SK-N-SH (cell line): Measurements from ENCODE around the gene GPR39. TPM values are rescaled to one million over a fixed set of nuclear protein-coding genes. Genes with fewer than 3 reads are reported as not detected.

Source experiments
- CTCF ChIA-PET: fragments of 300-600, 350-600 bp; formaldehyde crosslinking; extraction: SDS; loops from one replicate; lab custom pipeline; 2021; lab: Yijun Ruan, JAX
- POLR2A ChIA-PET: fragments of 350-600 bp; sonication (Branson Sonifier 250); formaldehyde crosslinking; extraction: SDS; loops from one replicate; lab custom pipeline; 2020; ENCODE audit warnings: antibody characterized with exemption, inconsistent platforms; lab: Yijun Ruan, JAX
- DNase-seq: peaks from one replicate; pipeline ENCODE4 v3.0.0; 2012
- H2AFZ ChIP-seq: fragments of 200-600 bp; sonication (generic); 2 replicates; pipeline ENCODE4 v1.8.1; 2016; ENCODE audit warnings: antibody characterized with exemption, mild to moderate bottlenecking, low read depth
- H3F3A ChIP-seq: fragments of 200-600 bp; sonication (generic); replicated peaks from 2 replicates; pipeline ENCODE3; 2016; ENCODE audit warnings: antibody characterized with exemption, mild to moderate bottlenecking; ENCODE audit not compliant: insufficient read depth
- H3K27ac ChIP-seq, 2 experiments: fragments of 200-500 bp in 1 of 2; fragments of 200-600 bp in 1 of 2; sonication (Bioruptor generic) in 1 of 2; sonication (generic), shearing (Covaris generic) in 1 of 2; 2 replicates each; pipeline versions ENCODE4 v1.5.1 to v1.6.1; 2014 to 2016; ENCODE audit warnings: low read depth in 2 of 2, inconsistent platforms in 1 of 2, low read length in 1 of 2, mild to moderate bottlenecking in 1 of 2, mixed read lengths in 1 of 2
- H3K27me3 ChIP-seq: fragments of 200-600 bp; sonication (generic), shearing (Covaris generic); 2 replicates; pipeline ENCODE4 v1.6.1; 2016; ENCODE audit warnings: mixed run types; ENCODE audit not compliant: insufficient read depth
- H3K36me3 ChIP-seq, 2 experiments: fragments of 200-500 bp in 1 of 2; fragments of 200-600 bp in 1 of 2; sonication (Bioruptor generic) in 1 of 2; sonication (generic) in 1 of 2; replicated peaks in 1 of 2; 2 replicates each; pipeline versions ENCODE3 to v1.5.1; 2014 to 2016; ENCODE audit warnings: low read length in 1 of 2, mild to moderate bottlenecking in 1 of 2; ENCODE audit not compliant: insufficient read depth in 2 of 2, control insufficient read depth in 1 of 2
- H3K4me1 ChIP-seq, 2 experiments: fragments of 200-500 bp in 1 of 2; fragments of 200-600 bp in 1 of 2; sonication (Bioruptor generic) in 1 of 2; sonication (generic), shearing (Covaris generic) in 1 of 2; 2 replicates each; pipeline versions ENCODE4 v1.5.1 to v1.6.1; 2014 to 2016; ENCODE audit warnings: low read depth in 1 of 2, low read length in 1 of 2, mixed run types in 1 of 2; ENCODE audit not compliant: insufficient read depth in 2 of 2, control insufficient read depth in 1 of 2
- H3K4me2 ChIP-seq: fragments of 200-600 bp; sonication (generic), shearing (Covaris generic); 2 replicates; pipeline ENCODE4 v1.6.1; 2017; ENCODE audit warnings: mixed run types
- H3K4me3 ChIP-seq, 2 experiments: fragments of 200-500 bp in 1 of 2; fragments of 200-600 bp in 1 of 2; sonication (Bioruptor generic) in 1 of 2; sonication (generic), shearing (Covaris generic) in 1 of 2; 2 replicates each; pipeline versions ENCODE4 v1.5.1 to v1.8.1; 2014 to 2016; ENCODE audit warnings: low read depth in 2 of 2, inconsistent platforms in 1 of 2, low read length in 1 of 2, mild to moderate bottlenecking in 1 of 2, mixed read lengths in 1 of 2, moderate library complexity in 1 of 2
- H3K79me2 ChIP-seq: fragments of 200-600 bp; sonication (generic); 2 replicates; pipeline ENCODE4 v1.8.1; 2017; ENCODE audit warnings: mild to moderate bottlenecking; ENCODE audit not compliant: insufficient read depth
- H3K9ac ChIP-seq: fragments of 200-600 bp; sonication (generic); 2 replicates; pipeline ENCODE4 v1.6.1; 2017; ENCODE audit warnings: mixed run types
- H3K9me2 ChIP-seq: fragments of 200-600 bp; sonication (generic); 2 replicates; pipeline ENCODE4 v1.6.1; 2017; ENCODE audit warnings: mixed run types
- H3K9me3 ChIP-seq: fragments of 200-600 bp; sonication (generic); 2 replicates; pipeline ENCODE4 v1.6.1; 2017; ENCODE audit warnings: mixed run types, mild to moderate bottlenecking, moderate library complexity
- H4K20me1 ChIP-seq: fragments of 200-600 bp; sonication (generic); 2 replicates; pipeline ENCODE4 v1.6.1; 2017; ENCODE audit warnings: mild to moderate bottlenecking, mixed run types; ENCODE audit not compliant: insufficient read depth
- ELF1 ChIP-seq: IDR thresholded peaks from 2 replicates; pipeline ENCODE4 v1.4.0; 2012
- FOSL2 ChIP-seq: IDR thresholded peaks from 2 replicates; pipeline ENCODE4 v1.4.0; 2012; ENCODE audit warnings: low read depth, mild to moderate bottlenecking, moderate library complexity, borderline replicate concordance
- FOXM1 ChIP-seq: IDR thresholded peaks from 2 replicates; pipeline ENCODE4 v1.4.0; 2012; ENCODE audit warnings: low read depth, mild to moderate bottlenecking
- MEF2A ChIP-seq: IDR thresholded peaks from 2 replicates; pipeline ENCODE4 v1.4.0; 2012; ENCODE audit warnings: low read depth, borderline replicate concordance
- MXI1 ChIP-seq: IDR thresholded peaks from 2 replicates; pipeline ENCODE4 v1.6.1; 2012; ENCODE audit warnings: mild to moderate bottlenecking, low read depth, low read length, improper control_type of control experiment
- NRF1 ChIP-seq: IDR thresholded peaks from 2 replicates; pipeline ENCODE4 v1.6.1; 2012; ENCODE audit warnings: low read depth, mild to moderate bottlenecking, low read length
- POLR2AphosphoS5 ChIP-seq: IDR thresholded peaks from 2 replicates; pipeline ENCODE4 v1.6.1; 2012; ENCODE audit warnings: low read depth, low read length
- REST ChIP-seq: IDR thresholded peaks from 2 replicates; pipeline ENCODE4 v1.6.1; 2012; ENCODE audit warnings: mild to moderate bottlenecking, low read depth, low read length, moderate library complexity
- RFX5 ChIP-seq: IDR thresholded peaks from 2 replicates; pipeline ENCODE4 v1.6.1; 2012; ENCODE audit warnings: mild to moderate bottlenecking, improper control_type of control experiment, low read length
- USF1 ChIP-seq: IDR thresholded peaks from 2 replicates; pipeline ENCODE4 v1.4.0; 2012; ENCODE audit warnings: low read depth, borderline replicate concordance
- ZBTB33 ChIP-seq: IDR thresholded peaks from 2 replicates; pipeline ENCODE4 v1.4.0; 2012; ENCODE audit warnings: low read depth, borderline replicate concordance
- WGBS: methylation state at CpG from one replicate; pipeline ENCODE4 v1.1.6; 2017; ENCODE audit warnings: low lambda C conversion rate; 5-methylcytosine and 5-hydroxymethylcytosine counted together
- polyA plus RNA-seq, 3 experiments: library from polyadenylated mRNA; depleted of rRNA; stranded (reverse); fragments of >200 nt; gene quantifications; 2 replicates each; pipeline ENCODE4 v1.2.3, GENCODE V29; 2012
- TF ChIP-seq, protein P1 (sequence below): IDR thresholded peaks from 2 replicates; pipeline ENCODE4; 2012

GPR39 gene
- polyA plus RNA-seq, 1 of the 3 experiments (the other 2 are of a cell fraction): 2.3 TPM

- Histone ChIP-seq H3K4me1 (peaks cover 0 to 13% of the 10 kb centered on the region in 2 experiments; a peak in 1 of 4 replicates), H3K9ac (no peak overlapping the region), H3K36me3 (no peaks in the 10 kb centered on the region), H2AFZ (no peak overlapping the region), H3K4me2 (0 out of 2 replicates have a peak overlapping the region, but pooled peaks have one; percentile 10), H4K20me1 (no peaks in the 10 kb centered on the region), H3K27ac (peak overlapping the region in 1 of 2 experiments; percentile 70; a peak in 2 of 4 replicates), H3K4me3 (no peak overlapping the region), H3F3A (peaks cover 11% of the 10 kb centered on the region), H3K9me2 (no peaks in the 10 kb centered on the region), H3K27me3 (no peaks in the 10 kb centered on the region), H3K9me3 (no peaks in the 10 kb centered on the region), H3K79me2 (no peaks in the 10 kb centered on the region)
- POLR2A ChIA-PET: no interaction called here
- no peak for DNase-seq
- TF ChIP-seq FOXM1: no peak
- 86% methylated on average over 2 of the region's 2 CpGs for WGBS
- CTCF ChIA-PET: interaction anchor here (1.3 to 4.8 kb wide), 2 partner anchors 27 to 492 kb away, joined by 4 to 28 read pairs; no protein-coding TSS in a partner anchor
Measured at GRCh38 chr2:132678483-132678882, 261.9 kb downstream of the GPR39 start.

DNA sequence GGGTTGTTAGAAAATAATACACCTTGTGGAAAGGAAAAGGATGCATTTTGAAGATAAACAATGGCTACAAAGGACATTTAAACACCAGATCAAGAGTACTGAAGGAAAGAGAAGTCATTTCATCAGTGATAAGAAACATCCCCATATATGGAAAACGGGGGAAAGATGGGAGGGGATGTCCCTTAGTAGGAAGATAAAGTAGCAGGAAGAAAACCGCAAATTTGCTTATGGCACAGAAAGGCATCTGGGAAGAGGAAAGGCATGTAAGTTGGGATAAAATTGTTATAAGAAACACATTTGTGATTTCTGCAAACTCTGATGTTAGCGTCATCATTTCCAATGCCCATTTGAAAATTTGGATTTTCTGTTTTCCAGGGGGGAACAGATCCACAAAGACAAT is 263.9 kb downstream of the GPR39 start:
- Histone ChIP-seq H3K36me3 (no peaks in the 10 kb centered on the region), H4K20me1 (no peaks in the 10 kb centered on the region), H3K4me2 (no peak overlapping the region), H3K9ac (no peak overlapping the region), H3K9me2 (no peaks in the 10 kb centered on the region), H3K27me3 (no peaks in the 10 kb centered on the region), H3K79me2 (no peaks in the 10 kb centered on the region), H3K27ac (no peak overlapping the region), H3F3A (peaks cover 11% of the 10 kb centered on the region)
- WGBS: 68% methylated on average over 3 of the region's 3 CpGs
- no peak for DNase-seq
- TF ChIP-seq MXI1: no peak
- TF ChIP-seq USF1: no peak
- no peak for TF ChIP-seq FOXM1
- no peak for TF ChIP-seq ZBTB33
- no peak for TF ChIP-seq MEF2A
- TF ChIP-seq FOSL2: no peak
- TF ChIP-seq, protein P1, sequence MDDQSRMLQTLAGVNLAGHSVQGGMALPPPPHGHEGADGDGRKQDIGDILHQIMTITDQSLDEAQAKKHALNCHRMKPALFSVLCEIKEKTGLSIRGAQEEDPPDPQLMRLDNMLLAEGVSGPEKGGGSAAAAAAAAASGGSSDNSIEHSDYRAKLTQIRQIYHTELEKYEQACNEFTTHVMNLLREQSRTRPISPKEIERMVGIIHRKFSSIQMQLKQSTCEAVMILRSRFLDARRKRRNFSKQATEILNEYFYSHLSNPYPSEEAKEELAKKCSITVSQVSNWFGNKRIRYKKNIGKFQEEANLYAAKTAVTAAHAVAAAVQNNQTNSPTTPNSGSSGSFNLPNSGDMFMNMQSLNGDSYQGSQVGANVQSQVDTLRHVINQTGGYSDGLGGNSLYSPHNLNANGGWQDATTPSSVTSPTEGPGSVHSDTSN: no peak
- no peak for TF ChIP-seq ELF1
- no peak for TF ChIP-seq NRF1
- no peak for TF ChIP-seq RFX5
- no peak for TF ChIP-seq REST
- TF ChIP-seq POLR2AphosphoS5: no peak
- TF ChIP-seq, all 33 proteins: peak for 0
- ChIA-PET CTCF (interaction anchor here (0.9 to 1.4 kb wide), 3 partner anchors 12 to 881 kb away, joined by 3 read pairs; no protein-coding TSS in a partner anchor), POLR2A (no interaction called here)
- peaks cover 0 to 13% of the 10 kb centered on the region in 2 experiments; a peak in 1 of 4 replicates for H3K4me1 ChIP-seq
- no peak overlapping the region for H2AFZ ChIP-seq
- no peak overlapping the region for H3K4me3 ChIP-seq
- H3K9me3 ChIP-seq: no peaks in the 10 kb centered on the region
